GM21723 (cell line): ENCODE data around the gene TEKT3.

Source experiments
- ATAC-seq: cut with Tn5 transposase; IDR thresholded peaks from one replicate; pipeline ENCODE4 v1.9.1; 2021; ENCODE audit warnings: mild to moderate bottlenecking, moderate library complexity; ENCODE audit not compliant: unreplicated experiment

TEKT3 gene

GRCh38 chr17:15341385-15341849, at the start of gene TEKT3:
Gene TEKT3, minus strand, starts transcription at chr17:15341597. Its CDS starts 10,012 bp downstream, at chr17:15331585.
- ATAC-seq, result no peak

DNA sequence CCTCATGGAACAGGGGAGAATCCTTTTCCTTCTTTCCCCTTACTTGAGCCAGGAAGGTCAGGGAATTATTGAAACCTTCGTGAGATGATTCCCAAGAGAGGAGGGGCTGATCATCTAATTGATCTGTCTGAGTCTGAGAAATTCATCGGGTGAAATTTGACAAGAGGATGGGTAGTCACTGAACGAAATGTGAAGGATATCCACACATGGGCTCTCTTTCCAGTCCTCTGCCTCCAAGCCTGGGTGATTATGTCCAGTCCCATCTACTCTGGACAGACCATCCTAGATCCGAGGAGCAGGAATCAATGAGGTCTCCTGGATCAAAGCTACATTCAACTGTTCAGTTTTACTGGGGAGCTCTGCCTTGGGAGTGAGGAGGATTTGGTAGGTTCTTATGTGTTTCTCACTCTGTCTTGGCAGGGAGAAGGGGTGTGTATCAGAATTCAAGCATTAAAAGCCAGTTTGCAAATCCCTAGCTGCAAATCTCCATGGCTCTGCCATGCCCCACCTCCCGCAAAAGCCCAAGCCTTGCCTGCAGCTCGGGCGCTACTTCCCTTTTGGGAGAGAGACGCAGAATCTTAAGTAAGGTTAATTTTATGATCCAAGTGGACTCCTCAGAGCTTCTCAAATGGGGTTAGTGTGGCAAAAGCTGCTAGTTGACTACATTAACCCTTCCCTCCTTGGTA, 47.1 kb upstream of the TEKT3 start:
- ATAC-seq, result no peak

GRCh38 chr17:15386083-15386482, 44.7 kb upstream of the TEKT3 start:
- no peak for ATAC-seq

DNA sequence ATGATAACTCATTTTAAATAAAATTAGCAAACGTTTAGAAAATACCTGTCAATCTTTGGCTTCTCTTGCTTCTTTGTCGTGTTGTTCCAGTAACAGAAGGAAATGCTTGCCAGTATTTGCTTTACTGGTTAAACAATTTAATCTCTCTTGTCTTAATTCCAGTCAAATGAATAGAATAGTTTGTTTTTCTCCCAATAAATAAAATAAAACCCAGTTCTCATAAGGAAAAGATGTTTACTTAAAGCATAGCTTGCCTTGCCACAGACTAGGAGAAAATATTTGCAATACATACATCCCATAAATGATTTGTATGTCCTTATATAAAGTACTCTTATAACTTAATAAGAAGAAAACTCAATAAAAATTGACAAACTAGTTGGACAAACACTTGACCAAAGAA, 43.9 kb upstream of the TEKT3 start:
- ATAC-seq, result no peak

DNA sequence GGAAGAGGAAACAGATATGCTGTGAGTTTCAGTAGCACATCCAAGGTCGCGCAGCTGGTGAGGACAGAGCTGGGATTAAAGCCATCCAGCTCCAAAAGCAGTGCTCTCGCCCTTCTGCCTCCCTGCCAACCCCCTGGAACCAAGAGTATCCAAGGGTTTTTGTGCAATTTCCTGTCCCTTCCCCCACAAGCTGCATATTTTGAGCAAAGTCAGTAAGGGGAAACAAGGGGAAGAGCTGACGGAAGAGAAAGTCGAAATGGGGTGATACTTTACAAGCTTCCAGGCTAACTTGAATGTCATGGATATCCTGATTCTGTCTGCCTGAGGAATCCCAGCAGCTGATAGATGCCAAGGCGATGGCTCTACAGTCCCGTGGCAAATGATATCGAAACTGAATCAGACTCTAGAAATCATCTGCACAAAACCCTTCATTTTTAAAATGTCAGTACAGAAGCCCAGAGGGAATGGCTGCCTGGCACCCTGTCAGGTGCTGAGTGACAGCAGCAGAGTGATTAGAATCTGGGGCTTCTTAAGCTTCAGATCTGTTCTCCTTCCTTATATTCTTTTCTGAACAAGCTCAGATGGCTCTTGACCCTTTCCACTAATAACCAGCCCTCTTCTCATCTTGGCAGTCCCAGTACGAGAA, 42.9 kb upstream of the TEKT3 start:
- ATAC-seq, result no peak

DNA sequence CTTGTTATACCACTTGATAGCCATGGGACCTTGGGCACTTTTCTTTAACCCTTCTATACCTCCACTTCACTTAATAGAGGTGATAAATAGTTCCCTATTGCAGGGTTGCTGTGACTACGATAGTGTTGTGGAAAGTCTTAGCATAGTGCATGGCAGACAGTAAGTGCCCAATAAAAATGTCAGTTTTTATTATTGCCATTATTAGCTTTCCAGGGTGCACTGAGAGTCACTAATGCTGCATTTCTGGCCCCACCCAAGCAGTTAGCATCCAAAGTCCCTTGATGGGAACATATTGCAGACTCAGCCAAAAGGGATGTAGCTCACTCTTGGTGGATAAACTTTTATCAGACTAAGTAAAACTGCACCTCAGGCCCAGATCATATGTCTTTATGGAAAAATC, 41.5 kb upstream of the TEKT3 start:
- ATAC-seq, result no peak

DNA sequence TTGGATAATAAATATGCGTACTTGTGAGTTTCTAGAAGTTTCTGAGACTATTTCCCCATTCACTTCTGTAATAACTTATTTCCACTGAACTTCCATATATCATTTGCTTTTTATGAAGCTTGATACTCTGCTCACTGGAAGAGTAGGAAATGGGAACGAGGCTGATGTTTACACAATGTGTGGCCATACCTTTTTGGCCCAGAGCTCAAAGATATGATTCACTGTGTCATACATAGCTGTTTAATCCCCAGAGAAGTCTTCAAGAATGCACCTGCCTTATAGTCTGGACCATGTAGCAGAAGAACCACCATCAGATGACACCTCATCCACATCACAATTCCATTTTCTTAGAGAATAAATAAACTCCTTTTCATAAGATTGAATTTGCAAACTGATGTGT, 40.3 kb upstream of the TEKT3 start:
- ATAC-seq, result no peak

DNA sequence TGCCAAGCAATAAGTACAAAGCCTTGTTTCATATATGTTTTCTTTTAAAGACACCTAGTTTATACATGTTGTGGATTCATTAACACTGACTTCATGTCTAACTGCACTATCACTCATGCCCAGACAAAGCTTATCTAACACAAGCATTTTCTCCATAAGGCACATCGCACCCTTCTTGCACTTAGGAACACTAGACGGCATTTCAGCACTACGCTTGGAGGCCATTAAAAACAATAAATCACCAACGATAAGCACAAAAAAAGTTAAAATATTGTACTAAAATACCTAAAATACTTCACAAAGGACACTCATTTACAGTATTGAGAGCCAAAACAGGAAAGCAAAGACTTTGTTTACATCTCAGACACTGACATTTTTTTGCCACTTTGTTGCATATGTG, 39.0 kb upstream of the TEKT3 start:
- ATAC-seq, result no peak

GRCh38 chr17:15379659-15380058, 38.3 kb upstream of the TEKT3 start:
- no peak for ATAC-seq

DNA sequence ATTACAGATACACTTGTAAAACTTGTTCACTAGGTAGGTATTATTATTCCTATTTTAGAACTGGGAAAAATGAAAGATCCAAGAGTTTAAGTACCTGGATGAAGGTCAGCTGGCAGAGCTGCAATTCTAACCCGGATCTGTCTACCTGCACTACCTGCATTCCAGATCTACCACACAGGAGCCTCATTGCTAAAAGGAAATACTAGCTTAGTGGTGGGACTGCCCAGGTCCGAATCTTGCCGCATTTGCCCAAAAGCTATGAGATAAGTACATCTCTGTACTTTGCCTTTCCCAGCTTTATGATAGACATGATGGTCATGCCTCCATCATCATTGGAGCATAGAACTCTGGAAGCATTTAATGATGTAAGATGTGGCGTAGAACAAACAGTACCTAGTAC, 36.8 kb upstream of the TEKT3 start:
- ATAC-seq, result no peak

- ATAC-seq, result no peak
These were observed 36.2 kb upstream of the TEKT3 start for GRCh38 chr17:15377616-15378015.

- ATAC-seq, result no peak
These were observed 35.8 kb upstream of the TEKT3 start for GRCh38 chr17:15377200-15377599.

DNA sequence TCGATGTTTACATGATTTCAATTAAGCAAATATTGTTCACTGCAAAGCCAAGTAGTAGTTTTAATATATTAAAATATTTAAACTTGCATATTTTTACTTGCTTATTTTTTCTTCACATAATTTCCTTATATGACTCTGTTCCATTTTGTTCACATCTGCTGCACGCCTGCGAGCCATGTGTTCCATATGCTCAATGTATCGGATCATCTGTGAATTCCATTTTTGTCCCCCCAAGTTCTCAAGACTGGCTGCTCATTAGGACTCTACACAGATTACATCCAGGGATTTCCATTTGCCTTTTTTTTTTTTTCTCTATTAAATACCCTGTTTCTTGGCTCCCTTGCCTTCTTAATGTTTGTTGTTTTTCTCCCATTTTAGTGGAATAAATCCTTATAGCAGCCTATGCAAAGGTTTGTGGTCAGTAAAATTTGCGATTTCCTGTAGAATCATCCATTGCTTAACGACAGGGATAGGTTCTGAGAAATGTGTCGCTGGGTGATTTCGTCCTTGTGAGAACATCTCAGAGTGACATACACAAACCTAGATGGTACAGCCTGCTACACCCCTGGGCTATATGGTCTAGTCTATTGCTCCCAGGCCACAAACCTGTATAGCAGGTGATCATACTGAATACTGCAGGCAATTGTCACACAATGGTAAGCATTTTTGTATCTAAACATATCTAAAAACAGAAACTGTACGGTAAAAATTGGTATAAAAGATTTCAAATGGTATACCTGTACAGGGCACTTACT, 30.2 kb upstream of the TEKT3 start:
- no peak for ATAC-seq

GRCh38 chr17:15368600-15368999, 27.2 kb upstream of the TEKT3 start:
- ATAC-seq, result no peak

GRCh38 chr17:15366026-15366425, 24.6 kb upstream of the TEKT3 start:
- no peak for ATAC-seq

DNA sequence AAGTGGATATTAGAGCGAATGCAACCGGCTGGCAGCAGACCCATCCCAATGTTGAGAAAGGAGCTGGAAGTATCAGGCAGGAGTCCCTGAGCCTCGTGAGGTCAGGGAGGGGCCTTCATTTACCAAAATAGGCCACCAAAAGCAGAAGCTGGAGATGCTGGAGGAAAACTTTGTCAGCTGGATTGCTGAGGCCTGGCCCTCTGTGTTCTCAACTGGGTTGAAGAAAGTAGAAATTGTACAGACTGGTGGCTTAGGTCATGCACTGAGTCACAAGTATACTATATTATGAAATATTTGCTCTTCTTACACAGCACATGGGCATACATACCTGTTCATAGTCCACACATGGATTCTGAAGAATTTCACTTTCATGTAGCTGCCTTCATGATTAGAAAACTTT, 23.2 kb upstream of the TEKT3 start:
- ATAC-seq, result no peak

GRCh38 chr17:15363702-15364101, 22.3 kb upstream of the TEKT3 start:
- ATAC-seq, result no peak

GRCh38 chr17:15361592-15361991, 20.2 kb upstream of the TEKT3 start:
- ATAC-seq, result no peak

DNA sequence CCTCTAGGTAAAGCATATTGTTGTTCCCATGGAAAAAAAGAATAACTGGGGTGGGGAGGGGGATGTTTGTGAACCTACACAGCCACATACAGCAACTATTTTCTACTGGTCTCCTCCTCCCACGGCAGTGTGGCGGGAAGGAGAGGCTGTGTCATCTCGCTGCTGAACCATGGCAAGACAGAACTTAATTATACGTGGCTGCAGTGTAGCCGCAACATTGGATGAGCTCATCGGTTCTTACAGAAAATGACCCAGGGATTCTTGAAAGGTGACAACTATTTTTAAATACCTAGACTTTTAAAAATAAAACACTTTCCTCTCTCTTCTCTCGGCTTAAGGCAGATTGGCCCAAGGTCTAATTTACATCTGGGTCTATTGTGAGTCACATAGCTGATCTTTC, 19.8 kb upstream of the TEKT3 start:
- ATAC-seq, result no peak

DNA sequence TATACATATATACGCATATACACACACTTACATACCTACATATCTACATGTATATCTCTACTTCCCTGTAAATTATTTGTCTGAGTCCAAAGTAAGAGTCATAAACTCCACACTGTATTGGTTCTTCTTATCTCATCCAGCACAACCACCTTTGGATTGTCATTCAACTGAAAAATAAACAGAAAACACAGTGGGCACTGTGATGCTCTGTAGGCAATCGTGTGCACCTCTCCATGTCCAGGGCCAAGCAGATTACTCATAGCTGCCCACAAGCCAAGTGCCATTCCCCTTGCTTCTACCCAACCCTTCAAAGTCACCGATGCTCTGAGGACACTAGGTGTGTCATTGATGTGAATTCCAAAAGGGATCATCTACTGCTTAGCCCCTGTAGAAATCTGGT, 12.9 kb upstream of the TEKT3 start:
- ATAC-seq, result no peak

- ATAC-seq, result no peak
These were observed 10.5 kb upstream of the TEKT3 start for GRCh38 chr17:15351925-15352324.

GRCh38 chr17:15351478-15351840, 10.1 kb upstream of the TEKT3 start:
- ATAC-seq, result no peak
